Vagina (tissue), 2 donors: ENCODE data around the gene INSRR.

Experiments used
- POLR2A ChIP-seq, 2 donors: fragments of 450-650 bp; IDR thresholded peaks; one replicate each; pipeline ENCODE4 v1.6.1; 2017; ENCODE audit warnings: antibody characterized with exemption in 2 of 2, mild to moderate bottlenecking in 2 of 2, moderate library complexity in 2 of 2
- POLR2AphosphoS5 ChIP-seq, 2 donors: sonication (generic); formaldehyde crosslinking; IDR thresholded peaks; one replicate each; pipeline ENCODE4 v1.9.0; 2017; ENCODE audit warnings: antibody characterized with exemption in 2 of 2, mild to moderate bottlenecking in 2 of 2, low read depth in 1 of 2; ENCODE audit not compliant: insufficient read depth in 1 of 2
- TF ChIP-seq, protein P1 (sequence below), 3 experiments: fragments of 450-650 bp in 2 of 3; fragments of 200-600 bp in 1 of 3; sonication (generic) in 1 of 3; IDR thresholded peaks; one replicate each; pipeline ENCODE4 v1.5.1; 2017 to 2019; ENCODE audit warnings: antibody characterized with exemption in 3 of 3, mild to moderate bottlenecking in 2 of 3, moderate library complexity in 2 of 3

GRCh38 chr1:156905651-156906050 lies 46.7 kb upstream of the INSRR start:
- TF ChIP-seq, protein P1, sequence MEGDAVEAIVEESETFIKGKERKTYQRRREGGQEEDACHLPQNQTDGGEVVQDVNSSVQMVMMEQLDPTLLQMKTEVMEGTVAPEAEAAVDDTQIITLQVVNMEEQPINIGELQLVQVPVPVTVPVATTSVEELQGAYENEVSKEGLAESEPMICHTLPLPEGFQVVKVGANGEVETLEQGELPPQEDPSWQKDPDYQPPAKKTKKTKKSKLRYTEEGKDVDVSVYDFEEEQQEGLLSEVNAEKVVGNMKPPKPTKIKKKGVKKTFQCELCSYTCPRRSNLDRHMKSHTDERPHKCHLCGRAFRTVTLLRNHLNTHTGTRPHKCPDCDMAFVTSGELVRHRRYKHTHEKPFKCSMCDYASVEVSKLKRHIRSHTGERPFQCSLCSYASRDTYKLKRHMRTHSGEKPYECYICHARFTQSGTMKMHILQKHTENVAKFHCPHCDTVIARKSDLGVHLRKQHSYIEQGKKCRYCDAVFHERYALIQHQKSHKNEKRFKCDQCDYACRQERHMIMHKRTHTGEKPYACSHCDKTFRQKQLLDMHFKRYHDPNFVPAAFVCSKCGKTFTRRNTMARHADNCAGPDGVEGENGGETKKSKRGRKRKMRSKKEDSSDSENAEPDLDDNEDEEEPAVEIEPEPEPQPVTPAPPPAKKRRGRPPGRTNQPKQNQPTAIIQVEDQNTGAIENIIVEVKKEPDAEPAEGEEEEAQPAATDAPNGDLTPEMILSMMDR (IDR thresholded peaks at IDR 0.05), result no peak
- no peak for TF ChIP-seq POLR2A (IDR thresholded peaks at IDR 0.05)
- TF ChIP-seq POLR2AphosphoS5 (IDR thresholded peaks at IDR 0.05; ENCODE audit: insufficient read depth in 1 of 2, low read depth in 1 of 2), result no peak
